ENCODE measurements around the gene TMEM44.

TMEM44 gene

GRCh38 chr3:194575484-194576210, 57.6 kb downstream of the TMEM44 start:
- no peak for DNase-seq

- peak; percentile 44 for DNase-seq
Measured at GRCh38 chr3:194574639-194575483, 58.4 kb downstream of the TMEM44 start.

- DNase-seq = no peak
Measured at GRCh38 chr3:194573680-194574437, 59.4 kb downstream of the TMEM44 start.

GRCh38 chr3:194572944-194573491, 60.2 kb downstream of the TMEM44 start:
- no peak for DNase-seq

- peak; percentile 70 for DNase-seq
Measured at GRCh38 chr3:194572143-194572789, 61.0 kb downstream of the TMEM44 start.

GRCh38 chr3:194571491-194572142, 61.6 kb downstream of the TMEM44 start:
- DNase-seq = no peak

- no peak for DNase-seq
Measured at GRCh38 chr3:194570898-194571297, 62.3 kb downstream of the TMEM44 start.

- no peak for DNase-seq
Measured at GRCh38 chr3:194570235-194570634, 63.0 kb downstream of the TMEM44 start.

- DNase-seq = no peak
Measured at GRCh38 chr3:194569252-194569651, 64.0 kb downstream of the TMEM44 start.

- no peak for DNase-seq
Measured at GRCh38 chr3:194565597-194566190, 67.5 kb downstream of the TMEM44 start.

- DNase-seq = no peak
Measured at GRCh38 chr3:194562986-194563385, 70.2 kb downstream of the TMEM44 start.

GRCh38 chr3:194561306-194561974, 71.8 kb downstream of the TMEM44 start:
- DNase-seq = no peak

GRCh38 chr3:194560047-194560446, 73.2 kb downstream of the TMEM44 start:
- no peak for DNase-seq

GRCh38 chr3:194559530-194559929, 73.7 kb downstream of the TMEM44 start:
- DNase-seq = no peak

GRCh38 chr3:194556086-194557056, 76.8 kb downstream of the TMEM44 start:
- no peak for DNase-seq

GRCh38 chr3:194555175-194556062, 77.8 kb downstream of the TMEM44 start:
- DNase-seq = no peak

- no peak for DNase-seq
Measured at GRCh38 chr3:194554473-194555123, 78.6 kb downstream of the TMEM44 start.

- DNase-seq = no peak
Measured at GRCh38 chr3:194552327-194552949, 80.8 kb downstream of the TMEM44 start.
